HG03378 (cell line): ENCODE results near the gene WNK3.

Experiments used
- ATAC-seq: cut with Tn5 transposase; IDR thresholded peaks from one replicate; pipeline ENCODE4 v1.9.1; 2021; ENCODE audit warnings: mild to moderate bottlenecking, moderate library complexity; ENCODE audit not compliant: unreplicated experiment

The WNK3 gene

GRCh38 chrX:54171527-54172250 is 186.2 kb downstream of the WNK3 start:
- ATAC-seq = no peak

GRCh38 chrX:54171091-54171490 is 186.8 kb downstream of the WNK3 start:
- no peak for ATAC-seq

- ATAC-seq = no peak
Measured at GRCh38 chrX:54166915-54167314, 190.9 kb downstream of the WNK3 start.

- no peak for ATAC-seq
Measured at GRCh38 chrX:54157561-54157960, 200.3 kb downstream of the WNK3 start.
